HL-60 (cell line): ENCODE results near the gene CATSPERD.

Experiments used
- DNase-seq, 2 experiments: peaks; one replicate each; pipeline ENCODE4 v3.0.0-alpha.2; 2010 to 2020; ENCODE audit warnings: low read depth in 1 of 2, low spot score in 1 of 2
- H3K27ac ChIP-seq: fragments of 250-450 bp; sonication (Bioruptor Pico); replicated peaks from 2 replicates; pipeline ENCODE4 v1.5.1; 2020; ENCODE audit warnings: mild to moderate bottlenecking, moderate library complexity
- H3K27me3 ChIP-seq: fragments of 250-450 bp; sonication (Bioruptor Pico); 2 replicates; pipeline ENCODE4 v1.5.1; 2021; ENCODE audit warnings: mild to moderate bottlenecking, moderate library complexity; ENCODE audit not compliant: insufficient read depth, poor library complexity, severe bottlenecking
- H3K4me3 ChIP-seq: replicated peaks from 2 replicates; pipeline ENCODE4 v1.5.1; 2011; ENCODE audit warnings: mild to moderate bottlenecking, control low read depth, low read length; ENCODE audit not compliant: insufficient read depth
- CTCF ChIP-seq: IDR thresholded peaks from one replicate; pipeline ENCODE4 v1.5.1; 2011; ENCODE audit warnings: low read length, control low read depth, inconsistent platforms; ENCODE audit not compliant: insufficient read depth
- GABPA ChIP-seq: IDR thresholded peaks from 2 replicates; pipeline ENCODE4 v1.6.1; 2012; ENCODE audit warnings: low read depth
- POLR2AphosphoS5 ChIP-seq: IDR thresholded peaks from 2 replicates; pipeline ENCODE4 v1.6.1; 2012; ENCODE audit warnings: low read depth
- REST ChIP-seq: IDR thresholded peaks from 2 replicates; pipeline ENCODE4 v1.6.1; 2012; ENCODE audit warnings: low read depth; ENCODE audit not compliant: insufficient replicate concordance
- SPI1 ChIP-seq: IDR thresholded peaks from 2 replicates; pipeline ENCODE4 v1.6.1; 2012; ENCODE audit warnings: low read depth, mild to moderate bottlenecking, borderline replicate concordance

Gene CATSPERD

GRCh38 chr19:5751709-5752108 is 31.3 kb downstream of the CATSPERD start:
- TF ChIP-seq REST (no peak), SPI1 (no peak), CTCF (no peak), GABPA (no peak), POLR2AphosphoS5 (no peak)
- DNase-seq = no peak
- no peak overlapping the region for H3K27ac ChIP-seq
- H3K27me3 ChIP-seq = no peaks in the 10 kb centered on the region
- H3K4me3 ChIP-seq = no peak overlapping the region

DNA sequence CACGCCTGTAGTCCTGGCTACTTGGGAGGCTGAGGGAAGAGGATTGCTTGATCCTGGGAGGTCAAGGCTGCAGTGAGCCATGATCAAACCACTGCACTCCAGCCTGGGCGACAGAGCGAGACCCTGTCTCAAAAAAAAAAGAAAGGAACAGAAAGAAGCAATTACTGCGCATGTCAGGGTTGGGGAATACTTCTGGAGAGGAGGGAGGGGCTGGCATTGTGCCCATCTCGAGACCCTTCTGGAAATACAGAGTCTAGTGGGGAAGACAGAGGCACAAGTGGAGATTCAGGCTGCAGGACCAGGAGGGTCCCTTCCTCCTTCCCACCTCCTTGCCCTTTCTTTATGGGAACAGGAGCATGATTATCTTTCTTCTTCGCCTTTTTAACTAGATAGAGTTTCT is 33.3 kb downstream of the CATSPERD start:
- DNase-seq = no peak
- H3K27me3 ChIP-seq = no peaks in the 10 kb centered on the region
- TF ChIP-seq CTCF (no peak), REST (no peak), SPI1 (no peak), GABPA (no peak)
- no peak overlapping the region for H3K27ac ChIP-seq
- H3K4me3 ChIP-seq = no peak overlapping the region

GRCh38 chr19:5762608-5763217 is 42.3 kb downstream of the CATSPERD start:
- TF ChIP-seq POLR2AphosphoS5 (no peak), CTCF (no peak), SPI1 (no peak), REST (no peak)
- no peak for DNase-seq
- H3K27ac ChIP-seq = no peak overlapping the region
- H3K27me3 ChIP-seq = no peaks in the 10 kb centered on the region
- H3K4me3 ChIP-seq = no peak overlapping the region
